Activated CD8-positive, alpha-beta T cell treated with anti-CD3 and anti-CD28 coated beads, Interleukin-2, amount 10 ng/mL, durations not matched to agents 7 days and 5 days (primary cell): ENCODE results near the gene ZCCHC9. TPM values are rescaled to one million over a fixed set of nuclear protein-coding genes. Genes with fewer than 3 reads are reported as not detected.

ENCODE experiments used
- ATAC-seq: fragments of 150-1000 bp; cut with Tn5 transposase; one replicate; pipeline ENCODE4 v1.10.0; 2021; ENCODE audit warnings: moderate library complexity
- CTCF ChIA-PET: fragments of 350-600 bp; sonication (Branson Sonifier 250); formaldehyde crosslinking; loops from one replicate; lab custom pipeline; 2021; ENCODE audit warnings: antibody characterized with exemption; lab: Charles Lee
- POLR2A ChIA-PET: fragments of 350-600 bp; sonication (Branson Sonifier 250); formaldehyde crosslinking; loops from one replicate; lab custom pipeline; 2021; ENCODE audit warnings: antibody characterized with exemption; lab: Charles Lee
- DNase-seq: peaks from one replicate; pipeline ENCODE4 v3.0.0-alpha.2; 2020
- H3K27ac Mint-ChIP-seq: one replicate; pipeline ENCODE4 v1.8.0; 2021; ENCODE audit warnings: mild to moderate bottlenecking, mixed read lengths
- H3K27me3 Mint-ChIP-seq: one replicate; pipeline ENCODE4 v1.8.0; 2021; ENCODE audit warnings: low read depth, mixed read lengths
- H3K36me3 Mint-ChIP-seq: one replicate; pipeline ENCODE4 v1.8.0; 2021; ENCODE audit warnings: low read depth, mixed read lengths
- H3K4me1 Mint-ChIP-seq: one replicate; pipeline ENCODE4 v1.8.0; 2021; ENCODE audit warnings: low read depth, mixed read lengths
- H3K4me3 Mint-ChIP-seq: one replicate; pipeline ENCODE4 v1.8.0; 2021; ENCODE audit warnings: mild to moderate bottlenecking, mixed read lengths
- H3K9me3 Mint-ChIP-seq: one replicate; pipeline ENCODE4 v1.8.0; 2022; ENCODE audit warnings: mixed read lengths; ENCODE audit not compliant: insufficient read depth
- total RNA-seq, 2 experiments: library from RNA; stranded (reverse); gene quantifications; one replicate each; pipeline ENCODE4 v1.2.3, GENCODE V29; 2021

ZCCHC9 gene
- total RNA-seq, 2 experiments from 2014 or later: 29.9 to 33.2 TPM

- H3K4me3 Mint-ChIP-seq: no peak overlapping the region
- H3K9me3 Mint-ChIP-seq: no peaks in the 10 kb centered on the region
- peaks cover 4% of the 10 kb centered on the region for H3K27me3 Mint-ChIP-seq
- CTCF ChIA-PET: no interaction called here
- ATAC-seq: no peak
- H3K36me3 Mint-ChIP-seq: no peaks in the 10 kb centered on the region
- no peak for DNase-seq
- POLR2A ChIA-PET: no interaction called here
- H3K27ac Mint-ChIP-seq: no peak overlapping the region
- H3K4me1 Mint-ChIP-seq: no peaks in the 10 kb centered on the region
Measured at GRCh38 chr5:81361600-81361999, 60.2 kb downstream of the ZCCHC9 start.

Other genes starting within 250 kb of the ZCCHC9 start
- not detected for gene CKMT2, start 68.3 kb upstream of the ZCCHC9 start, total RNA-seq
- gene ACOT12, start 92.5 kb downstream of the ZCCHC9 start, total RNA-seq: not detected